Measurements from ENCODE around the gene ZDHHC20.

The ZDHHC20 gene

DNA sequence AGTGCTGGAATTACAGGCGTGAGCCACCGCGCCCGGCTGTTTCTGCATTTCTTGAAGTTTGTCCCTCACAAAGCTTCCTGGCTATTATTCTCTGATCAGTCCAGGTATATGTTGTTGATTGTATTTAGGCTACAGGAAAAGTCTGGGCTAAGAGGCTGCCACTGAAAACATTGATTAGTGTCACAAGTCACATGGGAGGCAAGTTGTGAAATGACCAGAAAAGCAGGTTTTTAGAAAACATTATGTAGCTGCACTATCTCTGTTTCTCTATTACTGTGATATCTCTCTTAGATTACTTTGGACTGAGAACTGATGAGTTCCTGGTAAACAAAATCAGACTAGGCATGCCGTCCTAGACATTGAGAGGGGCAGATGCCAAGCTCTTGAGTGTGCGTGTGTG is 16.0 kb upstream of the ZDHHC20 start:
- no peak overlapping the region for H3K9ac ChIP-seq (ENCODE audit: low read length)
- 76% methylated on average over 6 of the region's 6 CpGs for WGBS
- no peak overlapping the region for H3K4me2 ChIP-seq (ENCODE audit: low read length, poor library complexity, severe bottlenecking)
- no peak overlapping the region for H2BK15ac ChIP-seq (ENCODE audit: low read depth, poor library complexity, severe bottlenecking)
- no peak overlapping the region for H2AK5ac ChIP-seq (ENCODE audit: low read length, severe bottlenecking)
- no peaks in the 10 kb centered on the region for H3K36me3 ChIP-seq (ENCODE audit: control insufficient read depth in 1 of 2, insufficient read depth in 2 of 2, low read depth in 1 of 2, low read length in 2 of 2)
- H4K8ac ChIP-seq (ENCODE audit: low read length): no peak overlapping the region
- H2BK5ac ChIP-seq (ENCODE audit: low read depth, low read length, poor library complexity, severe bottlenecking): no peak overlapping the region
- no peak overlapping the region for H2BK120ac ChIP-seq (ENCODE audit: low read depth, low read length)
- H3K9me3 ChIP-seq (ENCODE audit: control insufficient read depth, low read length): peaks cover 11% of the 10 kb centered on the region
- no peak overlapping the region for H3K4me3 ChIP-seq (ENCODE audit: insufficient read depth in 1 of 2, low read depth in 1 of 2, low read length in 2 of 2)
- DNase-seq: no peak
- H3K27ac ChIP-seq (ENCODE audit: low read length, poor library complexity, severe bottlenecking): no peak overlapping the region
- no peaks in the 10 kb centered on the region for H3K4me1 ChIP-seq (ENCODE audit: control insufficient read depth, insufficient read depth, low read depth, low read length)
- no peaks in the 10 kb centered on the region for H3K79me1 ChIP-seq (replicated peaks; ENCODE audit: low read length, poor library complexity, severe bottlenecking)
- no peak overlapping the region for H3K4ac ChIP-seq (ENCODE audit: low read depth in 1 of 2, low read length in 2 of 2)
- no peak overlapping the region for H3K18ac ChIP-seq (ENCODE audit: low read depth in 1 of 2, low read length in 2 of 2)
- no peak overlapping the region for H3K23ac ChIP-seq (ENCODE audit: low read length in 2 of 2)
- H3K27me3 ChIP-seq (ENCODE audit: control insufficient read depth in 1 of 2, insufficient read depth in 1 of 2, low read length in 2 of 2): no peaks in the 10 kb centered on the region
- no peak overlapping the region for H3K14ac ChIP-seq (ENCODE audit: low read length in 2 of 2)
- H4K91ac ChIP-seq (ENCODE audit: low read length): no peak overlapping the region
- H2AFZ ChIP-seq (ENCODE audit: low read depth, low read length): no peak overlapping the region
- H2BK12ac ChIP-seq (ENCODE audit: low read length in 2 of 2): no peak overlapping the region

DNA sequence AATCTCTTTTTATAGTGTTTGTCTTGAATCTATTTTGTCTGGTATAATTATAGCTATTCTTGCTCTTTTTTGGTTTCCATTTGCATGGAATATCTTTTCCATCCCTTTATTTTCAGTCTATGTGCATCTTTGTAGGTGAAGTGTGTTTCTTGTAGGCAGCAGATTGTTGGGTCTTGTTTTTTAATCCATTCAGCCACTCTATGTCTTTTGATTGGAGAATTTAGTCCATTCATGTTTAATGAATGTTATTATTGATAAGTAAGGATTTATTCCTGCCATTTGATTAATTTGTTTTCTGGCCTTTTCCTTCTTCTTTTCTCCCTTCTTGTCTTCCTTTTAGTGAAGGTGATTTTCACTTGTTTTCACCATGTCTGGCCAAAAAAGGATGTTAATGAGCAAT is 11.7 kb upstream of the ZDHHC20 start:
- DNase-seq: no peak
- Histone ChIP-seq H2BK120ac (ENCODE audit: low read depth, low read length) (no peak overlapping the region), H4K91ac (ENCODE audit: low read length) (no peak overlapping the region), H2BK12ac (ENCODE audit: low read length in 2 of 2) (no peak overlapping the region), H2AFZ (ENCODE audit: low read depth, low read length) (no peak overlapping the region), H3K14ac (ENCODE audit: low read length in 2 of 2) (no peak overlapping the region), H3K4me3 (ENCODE audit: insufficient read depth in 1 of 2, low read depth in 1 of 2, low read length in 2 of 2) (no peak overlapping the region), H3K18ac (ENCODE audit: low read depth in 1 of 2, low read length in 2 of 2) (no peak overlapping the region), H3K79me1 (replicated peaks; ENCODE audit: low read length, poor library complexity, severe bottlenecking) (no peaks in the 10 kb centered on the region), H3K4ac (ENCODE audit: low read depth in 1 of 2, low read length in 2 of 2) (no peak overlapping the region), H3K4me1 (ENCODE audit: control insufficient read depth, insufficient read depth, low read depth, low read length) (no peaks in the 10 kb centered on the region), H3K27ac (ENCODE audit: low read length, poor library complexity, severe bottlenecking) (no peak overlapping the region), H3K9ac (ENCODE audit: low read length) (no peak overlapping the region), H3K4me2 (ENCODE audit: low read length, poor library complexity, severe bottlenecking) (no peak overlapping the region), H3K23ac (ENCODE audit: low read length in 2 of 2) (no peak overlapping the region), H2AK5ac (ENCODE audit: low read length, severe bottlenecking) (no peak overlapping the region), H4K8ac (ENCODE audit: low read length) (no peak overlapping the region), H3K27me3 (ENCODE audit: control insufficient read depth in 1 of 2, insufficient read depth in 1 of 2, low read length in 2 of 2) (no peaks in the 10 kb centered on the region), H2BK15ac (ENCODE audit: low read depth, poor library complexity, severe bottlenecking) (no peak overlapping the region), H3K36me3 (ENCODE audit: control insufficient read depth in 1 of 2, insufficient read depth in 2 of 2, low read depth in 1 of 2, low read length in 2 of 2) (no peaks in the 10 kb centered on the region), H2BK5ac (ENCODE audit: low read depth, low read length, poor library complexity, severe bottlenecking) (no peak overlapping the region), H3K9me3 (ENCODE audit: control insufficient read depth, low read length) (peaks cover 16% of the 10 kb centered on the region)

DNA sequence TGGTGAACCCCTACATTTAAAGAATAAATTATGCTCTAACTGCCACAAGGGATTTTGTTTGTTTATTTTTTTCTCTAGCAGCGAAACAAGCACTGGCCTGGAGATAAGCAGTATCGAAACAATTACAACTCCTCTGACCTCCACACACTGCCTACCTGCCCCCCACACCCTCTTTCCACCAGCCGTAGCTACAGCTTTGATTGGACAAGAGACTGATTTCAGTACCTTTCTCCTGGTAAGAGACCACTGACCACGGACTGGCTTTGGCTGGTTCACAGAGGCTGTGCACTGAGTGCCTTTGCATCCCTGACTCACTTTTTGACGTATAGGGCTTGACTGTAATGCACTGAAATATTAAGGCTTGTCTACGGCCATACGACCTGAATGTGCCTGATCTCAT is 7.4 kb upstream of the ZDHHC20 start:
- Histone ChIP-seq H2AK5ac (ENCODE audit: low read length, severe bottlenecking) (no peak overlapping the region), H3K4ac (ENCODE audit: low read depth in 1 of 2, low read length in 2 of 2) (no peak overlapping the region), H2AFZ (ENCODE audit: low read depth, low read length) (no peak overlapping the region), H4K91ac (ENCODE audit: low read length) (no peak overlapping the region), H3K9ac (ENCODE audit: low read length) (no peak overlapping the region), H3K9me3 (ENCODE audit: control insufficient read depth, low read length) (peaks cover 16% of the 10 kb centered on the region), H3K14ac (ENCODE audit: low read length in 2 of 2) (no peak overlapping the region), H3K36me3 (ENCODE audit: control insufficient read depth in 1 of 2, insufficient read depth in 2 of 2, low read depth in 1 of 2, low read length in 2 of 2) (no peaks in the 10 kb centered on the region), H2BK15ac (ENCODE audit: low read depth, poor library complexity, severe bottlenecking) (no peak overlapping the region), H4K8ac (ENCODE audit: low read length) (peak overlapping the region; percentile 63), H3K4me2 (ENCODE audit: low read length, poor library complexity, severe bottlenecking) (no peak overlapping the region), H2BK120ac (ENCODE audit: low read depth, low read length) (no peak overlapping the region), H3K23ac (ENCODE audit: low read length in 2 of 2) (no peak overlapping the region), H3K4me3 (ENCODE audit: insufficient read depth in 1 of 2, low read depth in 1 of 2, low read length in 2 of 2) (no peak overlapping the region), H3K27me3 (ENCODE audit: control insufficient read depth in 1 of 2, insufficient read depth in 1 of 2, low read length in 2 of 2) (no peaks in the 10 kb centered on the region), H3K79me1 (replicated peaks; ENCODE audit: low read length, poor library complexity, severe bottlenecking) (no peaks in the 10 kb centered on the region), H2BK12ac (ENCODE audit: low read length in 2 of 2) (no peak overlapping the region), H3K18ac (ENCODE audit: low read depth in 1 of 2, low read length in 2 of 2) (no peak overlapping the region), H3K27ac (ENCODE audit: low read length, poor library complexity, severe bottlenecking) (no peak overlapping the region), H3K4me1 (ENCODE audit: control insufficient read depth, insufficient read depth, low read depth, low read length) (no peaks in the 10 kb centered on the region), H2BK5ac (ENCODE audit: low read depth, low read length, poor library complexity, severe bottlenecking) (no peak overlapping the region)
- DNase-seq: no peak
- WGBS: 51% methylated on average over 7 of the region's 7 CpGs

DNA sequence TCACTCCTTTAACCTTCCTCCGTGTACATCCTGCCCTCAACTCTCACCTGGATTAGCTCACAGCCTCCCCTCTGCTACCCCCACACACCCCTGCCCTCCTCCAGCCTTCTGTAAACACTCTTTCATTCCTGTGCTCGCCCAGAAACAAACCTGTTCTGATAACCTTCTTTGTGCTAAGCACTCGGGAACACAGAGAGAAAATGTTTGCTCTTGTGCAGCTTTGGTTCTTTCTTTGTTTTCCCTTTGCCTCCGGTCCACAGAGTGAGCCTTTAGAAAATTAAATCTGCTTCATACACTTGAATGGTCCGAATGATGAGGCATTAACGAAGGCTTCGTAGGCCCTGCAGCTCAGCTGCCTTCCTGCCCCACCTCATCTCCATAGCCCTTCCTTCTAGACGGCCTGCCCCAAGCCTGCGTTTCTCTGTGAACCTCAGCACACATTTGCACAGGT is 6.6 kb upstream of the ZDHHC20 start:
- WGBS: 61% methylated on average over 9 of the region's 9 CpGs
- Histone ChIP-seq H2BK120ac (ENCODE audit: low read depth, low read length) (no peak overlapping the region), H2AFZ (ENCODE audit: low read depth, low read length) (no peak overlapping the region), H3K9me3 (ENCODE audit: control insufficient read depth, low read length) (peaks cover 9% of the 10 kb centered on the region), H3K9ac (ENCODE audit: low read length) (no peak overlapping the region), H2BK5ac (ENCODE audit: low read depth, low read length, poor library complexity, severe bottlenecking) (no peak overlapping the region), H3K79me1 (replicated peaks; ENCODE audit: low read length, poor library complexity, severe bottlenecking) (no peaks in the 10 kb centered on the region), H2AK5ac (ENCODE audit: low read length, severe bottlenecking) (no peak overlapping the region), H2BK12ac (ENCODE audit: low read length in 2 of 2) (no peak overlapping the region), H3K14ac (ENCODE audit: low read length in 2 of 2) (no peak overlapping the region), H3K23ac (ENCODE audit: low read length in 2 of 2) (no peak overlapping the region), H3K36me3 (ENCODE audit: control insufficient read depth in 1 of 2, insufficient read depth in 2 of 2, low read depth in 1 of 2, low read length in 2 of 2) (no peaks in the 10 kb centered on the region), H3K27me3 (ENCODE audit: control insufficient read depth in 1 of 2, insufficient read depth in 1 of 2, low read length in 2 of 2) (no peaks in the 10 kb centered on the region), H3K27ac (ENCODE audit: low read length, poor library complexity, severe bottlenecking) (no peak overlapping the region), H3K4me2 (ENCODE audit: low read length, poor library complexity, severe bottlenecking) (no peak overlapping the region), H3K4me1 (ENCODE audit: control insufficient read depth, insufficient read depth, low read depth, low read length) (no peaks in the 10 kb centered on the region), H4K8ac (ENCODE audit: low read length) (no peak overlapping the region), H3K4ac (ENCODE audit: low read depth in 1 of 2, low read length in 2 of 2) (no peak overlapping the region), H3K4me3 (ENCODE audit: insufficient read depth in 1 of 2, low read depth in 1 of 2, low read length in 2 of 2) (no peak overlapping the region), H3K18ac (ENCODE audit: low read depth in 1 of 2, low read length in 2 of 2) (no peak overlapping the region), H4K91ac (ENCODE audit: low read length) (no peak overlapping the region), H2BK15ac (ENCODE audit: low read depth, poor library complexity, severe bottlenecking) (no peak overlapping the region)
- no peak for DNase-seq
